ENCODE results near the gene INSYN2B. TPM values are rescaled to one million over a fixed set of nuclear protein-coding genes. Genes with fewer than 3 reads are reported as not detected.

INSYN2B gene
- total and polyA plus RNA-seq, 2 experiments from 2014 or later: not detected

GRCh38 chr5:169992789-169993484 is 12.6 kb upstream of the INSYN2B start (continued):
- no peak for TF ChIP-seq ETS1 (IDR thresholded peaks at IDR 0.05)
- TF ChIP-seq, protein P1, sequence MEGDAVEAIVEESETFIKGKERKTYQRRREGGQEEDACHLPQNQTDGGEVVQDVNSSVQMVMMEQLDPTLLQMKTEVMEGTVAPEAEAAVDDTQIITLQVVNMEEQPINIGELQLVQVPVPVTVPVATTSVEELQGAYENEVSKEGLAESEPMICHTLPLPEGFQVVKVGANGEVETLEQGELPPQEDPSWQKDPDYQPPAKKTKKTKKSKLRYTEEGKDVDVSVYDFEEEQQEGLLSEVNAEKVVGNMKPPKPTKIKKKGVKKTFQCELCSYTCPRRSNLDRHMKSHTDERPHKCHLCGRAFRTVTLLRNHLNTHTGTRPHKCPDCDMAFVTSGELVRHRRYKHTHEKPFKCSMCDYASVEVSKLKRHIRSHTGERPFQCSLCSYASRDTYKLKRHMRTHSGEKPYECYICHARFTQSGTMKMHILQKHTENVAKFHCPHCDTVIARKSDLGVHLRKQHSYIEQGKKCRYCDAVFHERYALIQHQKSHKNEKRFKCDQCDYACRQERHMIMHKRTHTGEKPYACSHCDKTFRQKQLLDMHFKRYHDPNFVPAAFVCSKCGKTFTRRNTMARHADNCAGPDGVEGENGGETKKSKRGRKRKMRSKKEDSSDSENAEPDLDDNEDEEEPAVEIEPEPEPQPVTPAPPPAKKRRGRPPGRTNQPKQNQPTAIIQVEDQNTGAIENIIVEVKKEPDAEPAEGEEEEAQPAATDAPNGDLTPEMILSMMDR (conservative IDR thresholded peaks at IDR 0.05; ENCODE audit: low read depth in 2 of 2): no peak

- Mint-ChIP-seq H3K27me3 (ENCODE audit: insufficient read depth, low read depth, poor library complexity) (peaks cover 5% of the 10 kb centered on the region), H3K9me3 (no peaks in the 10 kb centered on the region), H3K27ac (no peak overlapping the region), H3K36me3 (ENCODE audit: low read depth) (no peaks in the 10 kb centered on the region), H3K4me3 (no peak overlapping the region), H3K4me1 (peaks cover 4% of the 10 kb centered on the region)
- DNase-seq (ENCODE audit: low spot score): no peak
- H3F3A ChIP-seq (replicated peaks; ENCODE audit: low read depth): no peaks in the 10 kb centered on the region
- H3K27me3 ChIP-seq (ENCODE audit: insufficient read depth): no peaks in the 10 kb centered on the region
- no peaks in the 10 kb centered on the region for H3K36me3 ChIP-seq (ENCODE audit: insufficient read depth)
- no peaks in the 10 kb centered on the region for H4K20me1 ChIP-seq (replicated peaks; ENCODE audit: insufficient read depth)
- H3K4me1 ChIP-seq (ENCODE audit: insufficient read depth): no peaks in the 10 kb centered on the region
- ATAC-seq: no peak
- H2AFZ ChIP-seq: no peak overlapping the region
- no peak overlapping the region for H3K4me2 ChIP-seq
- H3K4me3 ChIP-seq: no peak overlapping the region
- 0 out of 2 replicates have a peak, but pooled peaks cover 3% of the 10 kb centered on the region for H3K9me2 ChIP-seq (ENCODE audit: insufficient read depth)
- H3K79me2 ChIP-seq (replicated peaks; ENCODE audit: insufficient read depth): no peaks in the 10 kb centered on the region
- no peak overlapping the region for H3K27ac ChIP-seq (ENCODE audit: low read depth)
- TF ChIP-seq NANOG (IDR thresholded peaks at IDR 0.05; ENCODE audit: borderline replicate concordance): no peak
- no peak for TF ChIP-seq ZNF462 (CRISPR knock-in tag; IDR thresholded peaks at IDR 0.05)
- TF ChIP-seq ETS1 (IDR thresholded peaks at IDR 0.05): no peak
- no peak for TF ChIP-seq STAT1 (IDR thresholded peaks at IDR 0.05; ENCODE audit: unreplicated experiment)
- TF ChIP-seq EZH2phosphoT487 (IDR thresholded peaks at IDR 0.05; ENCODE audit: unreplicated experiment): no peak
- TF ChIP-seq EZH2 (IDR thresholded peaks at IDR 0.05; ENCODE audit: low read depth, unreplicated experiment): no peak
- no peak for TF ChIP-seq JUNB (IDR thresholded peaks at IDR 0.05; ENCODE audit: unreplicated experiment)
- no peak for TF ChIP-seq ZNF114 (CRISPR knock-in tag; IDR thresholded peaks at IDR 0.05)
- TF ChIP-seq, protein P1 (conservative IDR thresholded peaks at IDR 0.05; ENCODE audit: low read depth in 2 of 2): no peak
- TF ChIP-seq CREB1 (CRISPR knock-in tag; IDR thresholded peaks at IDR 0.05; ENCODE audit: low read depth): no peak
Measured at GRCh38 chr5:169991115-169991869, 11.0 kb upstream of the INSYN2B start.
